GM20000 (cell line): ENCODE results near the gene MPPED2.

ENCODE experiments used
- DNase-seq: peaks from one replicate; pipeline ENCODE4 v3.0.0; 2012; ENCODE audit warnings: low spot score
- TF ChIP-seq, protein P1 (sequence below): IDR thresholded peaks from 2 replicates; pipeline ENCODE4 v1.5.1; 2012; ENCODE audit warnings: mild to moderate bottlenecking, control low read depth; ENCODE audit errors: extremely low read depth, missing control alignments

Gene MPPED2

DNA sequence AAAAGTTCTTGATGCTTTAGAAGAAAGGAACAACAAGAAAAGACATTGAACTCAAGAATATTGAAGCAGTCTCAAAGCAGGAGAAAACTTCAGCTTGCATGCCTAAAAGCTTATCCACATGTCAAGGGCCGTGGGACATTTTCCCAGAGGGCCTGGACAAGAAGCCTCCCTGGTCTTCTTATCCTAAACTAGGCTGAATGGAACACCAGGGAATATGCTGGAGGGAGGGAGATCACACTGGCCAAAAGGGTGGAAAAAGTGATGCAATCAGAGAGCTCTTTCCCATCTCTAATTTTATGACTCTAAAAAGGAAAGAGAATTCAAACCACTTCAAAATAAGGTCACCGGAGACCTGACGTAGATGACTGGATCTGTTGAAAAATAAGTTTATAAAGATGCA lies 107.2 kb downstream of the MPPED2 start:
- DNase-seq: no peak
- TF ChIP-seq, protein P1, sequence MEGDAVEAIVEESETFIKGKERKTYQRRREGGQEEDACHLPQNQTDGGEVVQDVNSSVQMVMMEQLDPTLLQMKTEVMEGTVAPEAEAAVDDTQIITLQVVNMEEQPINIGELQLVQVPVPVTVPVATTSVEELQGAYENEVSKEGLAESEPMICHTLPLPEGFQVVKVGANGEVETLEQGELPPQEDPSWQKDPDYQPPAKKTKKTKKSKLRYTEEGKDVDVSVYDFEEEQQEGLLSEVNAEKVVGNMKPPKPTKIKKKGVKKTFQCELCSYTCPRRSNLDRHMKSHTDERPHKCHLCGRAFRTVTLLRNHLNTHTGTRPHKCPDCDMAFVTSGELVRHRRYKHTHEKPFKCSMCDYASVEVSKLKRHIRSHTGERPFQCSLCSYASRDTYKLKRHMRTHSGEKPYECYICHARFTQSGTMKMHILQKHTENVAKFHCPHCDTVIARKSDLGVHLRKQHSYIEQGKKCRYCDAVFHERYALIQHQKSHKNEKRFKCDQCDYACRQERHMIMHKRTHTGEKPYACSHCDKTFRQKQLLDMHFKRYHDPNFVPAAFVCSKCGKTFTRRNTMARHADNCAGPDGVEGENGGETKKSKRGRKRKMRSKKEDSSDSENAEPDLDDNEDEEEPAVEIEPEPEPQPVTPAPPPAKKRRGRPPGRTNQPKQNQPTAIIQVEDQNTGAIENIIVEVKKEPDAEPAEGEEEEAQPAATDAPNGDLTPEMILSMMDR: no peak

DNA sequence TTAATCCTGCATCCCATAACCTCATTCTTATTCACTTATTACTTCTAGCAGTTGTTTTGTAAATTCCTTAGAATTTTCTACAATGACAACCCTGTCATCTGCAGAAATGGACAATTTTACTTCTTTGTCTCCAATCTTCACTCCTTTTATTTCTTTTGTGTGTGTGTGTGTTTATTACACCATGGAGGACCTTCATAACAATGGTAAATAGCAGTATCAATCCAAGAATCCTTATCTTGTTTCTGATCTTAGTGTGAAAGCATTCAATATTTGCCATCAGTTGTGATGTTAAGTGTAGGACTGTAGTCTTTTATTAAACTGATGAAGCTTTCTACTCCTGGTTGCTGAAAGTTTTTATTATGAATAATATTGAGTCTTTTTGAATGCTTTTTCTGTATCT lies 109.1 kb downstream of the MPPED2 start:
- DNase-seq: no peak
- TF ChIP-seq, protein P1: no peak

DNA sequence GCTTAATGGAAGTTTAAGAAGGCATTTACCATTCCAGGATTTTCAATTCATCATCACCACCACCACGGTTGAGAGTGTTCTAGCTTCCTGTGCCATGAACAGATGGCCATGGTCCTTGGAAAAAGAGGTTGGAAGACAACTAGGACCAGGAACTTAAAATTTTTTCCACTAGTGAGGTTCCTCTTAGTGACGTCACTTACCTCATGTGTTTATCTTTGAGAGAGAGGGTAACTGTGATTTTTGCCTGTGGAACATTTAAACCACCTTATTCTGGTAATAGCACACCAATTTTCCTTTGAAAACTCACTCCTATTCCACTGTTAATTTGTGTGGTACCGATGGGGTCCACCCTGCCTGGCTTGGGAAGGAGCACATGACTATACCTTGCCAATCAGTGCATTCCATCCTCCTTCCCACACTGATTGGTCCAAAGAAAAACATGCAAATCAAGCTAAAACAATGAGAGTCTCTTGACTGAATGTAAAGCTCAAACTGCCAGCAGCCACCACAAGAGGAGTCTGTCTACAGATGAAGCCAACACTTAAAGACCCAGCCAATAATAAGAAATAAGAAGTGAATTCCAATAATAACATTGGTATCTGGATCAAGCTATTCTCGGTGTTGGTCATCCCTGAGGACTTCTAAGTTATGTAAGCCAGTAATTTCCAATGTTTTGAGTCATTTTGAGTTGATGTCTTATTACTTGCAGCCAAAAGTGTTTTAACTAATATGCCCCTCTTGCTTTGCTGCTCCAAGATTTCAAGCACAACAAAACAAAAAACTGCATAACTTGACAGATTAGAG lies 111.8 kb downstream of the MPPED2 start:
- TF ChIP-seq, protein P1: no peak
- no peak for DNase-seq

DNA sequence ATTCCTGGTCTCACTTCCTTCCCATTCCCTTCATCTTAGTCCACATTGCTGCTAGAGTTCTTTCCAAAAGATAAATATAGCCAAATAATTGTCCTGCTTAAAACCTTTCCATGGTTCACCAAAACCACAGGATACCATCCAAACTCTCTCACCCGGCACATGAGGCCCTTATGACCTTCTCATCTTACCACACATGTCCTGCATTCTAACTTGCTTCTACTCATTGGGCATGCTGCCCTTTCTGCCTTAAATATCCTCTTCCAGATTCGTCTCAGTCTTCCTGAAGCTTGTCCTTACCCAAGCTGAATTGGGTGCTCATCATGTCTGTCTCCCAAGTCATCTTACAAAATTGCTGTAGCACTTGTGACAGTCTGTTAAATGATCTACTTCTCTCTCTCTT lies 114.9 kb downstream of the MPPED2 start:
- TF ChIP-seq, protein P1: no peak
- no peak for DNase-seq

DNA sequence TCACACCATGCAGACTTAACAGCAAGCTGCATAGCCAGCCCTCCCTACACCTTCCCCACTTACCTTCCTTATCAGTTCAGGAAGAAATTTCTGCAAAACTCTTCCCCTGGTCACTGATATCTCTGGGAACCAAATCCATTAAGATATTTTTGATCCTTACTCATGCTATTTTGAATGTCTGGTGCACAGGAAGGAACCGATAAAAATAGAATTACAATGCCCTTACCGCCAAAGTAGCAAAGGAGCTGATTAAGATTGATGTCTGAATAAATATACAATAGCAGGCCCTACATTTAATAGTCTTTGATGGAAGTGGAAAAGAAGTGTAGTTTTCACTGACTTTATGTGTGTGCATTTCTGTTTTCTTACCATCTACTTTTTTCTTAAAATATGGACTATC lies 117.3 kb downstream of the MPPED2 start:
- no peak for DNase-seq
- TF ChIP-seq, protein P1: no peak

DNA sequence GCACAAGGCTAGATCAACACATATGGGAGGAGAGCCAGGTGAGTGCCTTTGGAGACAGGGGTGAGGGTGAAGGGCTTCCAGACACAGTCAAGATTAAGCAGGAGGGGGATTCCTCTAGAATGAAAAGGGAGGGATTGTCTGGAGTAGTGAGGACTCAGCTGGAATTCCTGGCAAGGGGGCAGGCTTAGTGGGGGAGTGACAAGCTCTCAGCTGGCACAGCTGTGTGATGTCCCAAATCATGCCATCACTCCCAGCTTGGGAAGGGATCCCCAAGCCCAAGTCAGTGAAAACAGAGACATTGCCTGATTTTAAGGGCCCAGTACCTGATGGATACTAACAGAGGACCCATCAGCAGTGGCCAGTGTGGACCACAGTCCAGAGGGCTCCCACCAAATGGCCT lies 119.0 kb downstream of the MPPED2 start:
- DNase-seq: no peak
- TF ChIP-seq, protein P1: no peak

DNA sequence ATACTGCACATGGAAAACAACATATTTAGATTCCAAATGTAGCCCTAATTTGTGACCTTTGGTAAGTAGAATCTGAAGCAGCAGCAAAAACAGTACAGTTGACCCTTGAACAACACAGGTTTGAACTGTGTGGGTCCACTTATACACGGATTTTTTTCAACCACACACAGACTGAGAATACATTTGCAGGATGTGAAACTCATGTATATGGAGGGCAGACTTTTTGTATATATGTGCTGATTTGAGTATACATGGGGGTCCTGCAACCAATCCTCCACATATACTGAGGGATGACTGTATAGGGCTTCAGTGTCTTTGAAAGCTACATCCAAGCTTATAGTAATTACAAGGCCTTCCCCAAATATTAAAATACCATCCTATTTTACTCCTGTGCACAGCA lies 120.5 kb downstream of the MPPED2 start:
- TF ChIP-seq, protein P1: no peak
- no peak for DNase-seq
